H1 (cell line): ENCODE measurements around the gene ATM. TPM values are rescaled to one million over a fixed set of nuclear protein-coding genes. Genes with fewer than 3 reads are reported as not detected.
A peak's percentile ranks its signal among the peaks of the same experiment; 100 is the strongest.

ENCODE experiments used
- ASH2L ChIP-seq: fragments of 200-600, 300-600 bp; sonication (generic); IDR thresholded peaks from one replicate; pipeline ENCODE4 v1.7.1; 2017; ENCODE audit warnings: low read length
- BCL11A ChIP-seq, 2 experiments: IDR thresholded peaks; one replicate each; pipeline ENCODE4 v1.6.1; 2011; ENCODE audit warnings: low read depth in 2 of 2, low read length in 2 of 2, mild to moderate bottlenecking in 2 of 2
- BRCA1 ChIP-seq: IDR thresholded peaks from 2 replicates; pipeline ENCODE4 v1.6.1; 2012; ENCODE audit warnings: low read depth, low read length, improper control_type of control experiment
- CBX5 ChIP-seq: fragments of 300-800, 300-1000 bp; sonication (generic); IDR thresholded peaks from 2 replicates; pipeline ENCODE4 v1.7.1; 2016; ENCODE audit warnings: antibody characterized with exemption, low read length, low read depth
- CTBP2 ChIP-seq: IDR thresholded peaks from 2 replicates; pipeline ENCODE4 v1.7.0; 2011; ENCODE audit warnings: borderline replicate concordance, mild to moderate bottlenecking, moderate library complexity, mixed read lengths, low read length; ENCODE audit not compliant: insufficient read depth, insufficient read length
- EP300 ChIP-seq, 2 experiments: IDR thresholded peaks; 1 replicate in 1 of 2; 2 replicates in 1 of 2; pipeline ENCODE4 v1.6.1; 2011 to 2012; ENCODE audit warnings: low read depth in 2 of 2, low read length in 2 of 2, mild to moderate bottlenecking in 2 of 2, borderline replicate concordance in 1 of 2, inconsistent platforms in 1 of 2, moderate library complexity in 1 of 2
- GTF2F1 ChIP-seq: IDR thresholded peaks from 2 replicates; pipeline ENCODE4 v1.6.1; 2012; ENCODE audit warnings: low read depth, low read length, improper control_type of control experiment, borderline replicate concordance
- HDAC2 ChIP-seq, 2 experiments: fragments of 300-600 bp in 1 of 2; sonication (generic) in 1 of 2; IDR thresholded peaks; 2 replicates each; pipeline ENCODE4 v1.6.1; 2011 to 2012; ENCODE audit warnings: low read depth in 2 of 2, low read length in 2 of 2, mild to moderate bottlenecking in 2 of 2, moderate library complexity in 2 of 2, borderline replicate concordance in 1 of 2, inconsistent platforms in 1 of 2
- KDM1A ChIP-seq: fragments of 200-600, 300-600 bp; sonication (generic); IDR thresholded peaks from 2 replicates; pipeline ENCODE4 v1.7.1; 2016; ENCODE audit warnings: mild to moderate bottlenecking, low read length, borderline replicate concordance
- KDM4A ChIP-seq: IDR thresholded peaks from one replicate; pipeline ENCODE4 v1.7.1; 2012; ENCODE audit warnings: low read depth, mild to moderate bottlenecking, moderate library complexity, low read length, inconsistent platforms; ENCODE audit not compliant: severe bottlenecking
- NRF1 ChIP-seq: IDR thresholded peaks from 2 replicates; pipeline ENCODE4 v1.6.1; 2011; ENCODE audit warnings: mild to moderate bottlenecking, low read depth, low read length, improper control_type of control experiment
- POU5F1 ChIP-seq: IDR thresholded peaks from 2 replicates; pipeline ENCODE4 v1.6.1; 2011; ENCODE audit warnings: low read depth, mild to moderate bottlenecking, low read length, moderate library complexity
- RFX5 ChIP-seq: IDR thresholded peaks from 2 replicates; pipeline ENCODE4 v1.6.1; 2011; ENCODE audit warnings: low read depth, low read length, improper control_type of control experiment, borderline replicate concordance
- RNF2 ChIP-seq: fragments of 200-900, 300-1000 bp; sonication (generic); IDR thresholded peaks from 2 replicates; pipeline ENCODE4 v1.7.1; 2016; ENCODE audit warnings: borderline replicate concordance, low read depth, mild to moderate bottlenecking, antibody characterized with exemption, low read length; ENCODE audit not compliant: poor library complexity, severe bottlenecking; ENCODE audit errors: missing control alignments
- SAP30 ChIP-seq: fragments of 300-600 bp; sonication (generic); IDR thresholded peaks from 2 replicates; pipeline ENCODE4 v1.7.1; 2012; ENCODE audit warnings: low read length, moderate library complexity, mild to moderate bottlenecking, inconsistent platforms; ENCODE audit not compliant: insufficient read depth, insufficient replicate concordance
- SIX5 ChIP-seq: IDR thresholded peaks from 2 replicates; pipeline ENCODE4 v1.6.1; 2011; ENCODE audit warnings: mild to moderate bottlenecking, low read depth, low read length
- TEAD4 ChIP-seq: IDR thresholded peaks from 2 replicates; pipeline ENCODE4 v1.6.1; 2012; ENCODE audit warnings: low read depth, low read length, inconsistent platforms, mixed read lengths
- USF2 ChIP-seq: IDR thresholded peaks from 2 replicates; pipeline ENCODE4 v1.6.1; 2011; ENCODE audit warnings: low read length, improper control_type of control experiment
- YY1 ChIP-seq: IDR thresholded peaks from 2 replicates; pipeline ENCODE4 v1.6.1; 2011; ENCODE audit warnings: low read depth, mild to moderate bottlenecking, low read length
- polyA plus RNA-seq, 7 experiments: library from polyadenylated mRNA; depleted of rRNA in 3 of 7; stranded (reverse) in 5 of 7; unstranded in 2 of 7; fragments of >200 nt in 5 of 7; fragments of 200-250 nt in 2 of 7; gene quantifications; 1 replicate in 5 of 7; 2 replicates in 1 of 7; 4 replicates in 1 of 7; pipeline versions ENCODE4 v1.2.1 to v1.2.3, GENCODE V29; 2011 to 2013; ENCODE audit warnings: missing spikeins in 2 of 7, mixed read lengths in 2 of 7
- total RNA-seq: library from RNA; stranded (reverse); fragmentation: NEBNext Ultra II Directional; extraction: Animal tissue kit (Norgen Biotek cat#: 25700); gene quantifications from 2 replicates; pipeline ENCODE4 v1.2.1, GENCODE V29; 2021

Gene ATM
- total and polyA plus RNA-seq, 2 of the 8 experiments (the other 6 are each of a cell fraction or from before 2014, with no cell fraction given) = 14.9 to 55.4 TPM

DNA sequence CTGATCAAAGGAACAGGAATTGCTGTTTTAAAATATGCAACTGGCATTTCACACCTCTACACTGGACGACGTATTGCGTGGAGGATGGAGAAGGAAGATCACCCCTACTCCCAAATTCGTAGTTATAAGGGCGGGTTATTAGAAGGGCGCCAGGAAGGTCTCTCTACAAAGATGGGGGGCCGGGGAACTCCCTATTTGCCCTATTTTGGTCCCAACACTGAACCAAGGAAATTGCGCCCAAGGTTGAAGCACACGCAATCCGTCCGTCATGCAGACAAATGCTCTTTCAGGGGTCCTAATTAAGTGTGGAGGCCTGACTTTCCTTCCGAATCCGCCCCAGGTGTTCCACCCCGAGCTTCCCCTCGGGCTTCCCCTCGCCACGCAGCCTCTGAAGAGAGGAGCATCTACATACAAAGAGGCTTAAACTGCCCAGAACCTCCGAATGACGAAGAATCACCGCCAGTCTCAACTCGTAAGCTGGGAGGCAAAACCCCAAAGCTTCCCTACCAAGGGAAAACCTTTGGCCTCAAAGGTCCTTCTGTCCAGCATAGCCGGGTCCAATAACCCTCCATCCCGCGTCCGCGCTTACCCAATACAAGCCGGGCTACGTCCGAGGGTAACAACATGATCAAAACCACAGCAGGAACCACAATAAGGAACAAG is 825 bp upstream of the ATM start (continued):
- TF ChIP-seq HDAC2 (IDR thresholded peaks at IDR 0.05; ENCODE audit: borderline replicate concordance in 1 of 2, low read depth in 2 of 2, low read length in 2 of 2) (0 out of 4 replicates have a peak, but pooled peaks of 1 of the 2 experiments have one; percentile 5), KDM4A (peak; percentile 13), YY1 (no peak), EP300 (IDR thresholded peaks at IDR 0.05; ENCODE audit: borderline replicate concordance in 1 of 2, low read depth in 2 of 2, low read length in 2 of 2) (no peak), BRCA1 (no peak), SAP30 (peak; percentile 69), SIX5 (no peak), USF2 (no peak), TEAD4 (no peak), RNF2 (no peak), KDM1A (no peak), CTBP2 (no peak), NRF1 (no peak), BCL11A (IDR thresholded peaks at IDR 0.05; ENCODE audit: low read depth in 2 of 2, low read length in 2 of 2) (no peak), RFX5 (no peak), ASH2L (peak; percentile 6), CBX5 (no peak), POU5F1 (no peak), GTF2F1 (no peak)
- TF ChIP-seq, all 59 proteins: peak for 6
